ENCODE results near the gene RALGPS1.

Gene RALGPS1

DNA sequence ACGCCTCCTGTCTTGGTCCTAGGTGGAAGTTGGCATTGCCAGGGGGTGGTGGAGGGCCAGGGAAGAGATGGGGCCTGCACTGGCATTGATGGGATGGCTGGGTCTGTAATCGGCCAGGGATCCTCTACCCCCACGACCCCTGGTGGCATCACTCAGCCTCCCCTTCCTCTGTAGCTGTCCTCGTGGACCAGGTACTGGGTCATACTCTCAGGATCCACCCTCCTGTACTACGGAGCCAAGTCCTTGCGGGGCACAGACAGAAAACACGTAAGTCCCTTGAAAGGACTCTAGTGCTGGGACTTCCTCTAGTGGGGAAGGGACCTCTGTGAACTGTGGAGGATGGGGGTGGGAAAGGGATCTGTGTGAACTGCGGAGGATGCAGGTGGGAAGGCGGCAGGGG lies 297.9 kb downstream of the RALGPS1 start:
- TF ChIP-seq, protein P1, sequence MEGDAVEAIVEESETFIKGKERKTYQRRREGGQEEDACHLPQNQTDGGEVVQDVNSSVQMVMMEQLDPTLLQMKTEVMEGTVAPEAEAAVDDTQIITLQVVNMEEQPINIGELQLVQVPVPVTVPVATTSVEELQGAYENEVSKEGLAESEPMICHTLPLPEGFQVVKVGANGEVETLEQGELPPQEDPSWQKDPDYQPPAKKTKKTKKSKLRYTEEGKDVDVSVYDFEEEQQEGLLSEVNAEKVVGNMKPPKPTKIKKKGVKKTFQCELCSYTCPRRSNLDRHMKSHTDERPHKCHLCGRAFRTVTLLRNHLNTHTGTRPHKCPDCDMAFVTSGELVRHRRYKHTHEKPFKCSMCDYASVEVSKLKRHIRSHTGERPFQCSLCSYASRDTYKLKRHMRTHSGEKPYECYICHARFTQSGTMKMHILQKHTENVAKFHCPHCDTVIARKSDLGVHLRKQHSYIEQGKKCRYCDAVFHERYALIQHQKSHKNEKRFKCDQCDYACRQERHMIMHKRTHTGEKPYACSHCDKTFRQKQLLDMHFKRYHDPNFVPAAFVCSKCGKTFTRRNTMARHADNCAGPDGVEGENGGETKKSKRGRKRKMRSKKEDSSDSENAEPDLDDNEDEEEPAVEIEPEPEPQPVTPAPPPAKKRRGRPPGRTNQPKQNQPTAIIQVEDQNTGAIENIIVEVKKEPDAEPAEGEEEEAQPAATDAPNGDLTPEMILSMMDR (IDR thresholded peaks at IDR 0.05; ENCODE audit: borderline replicate concordance, control extremely low read depth, extremely low read depth, insufficient read depth, missing control alignments) = no peak
- DNase-seq (ENCODE audit: low spot score) = no peak
- in situ Hi-C loops (cut with MboI; ENCODE audit: low sequenced_read_pairs, unreplicated experiment) = no loop called here

DNA sequence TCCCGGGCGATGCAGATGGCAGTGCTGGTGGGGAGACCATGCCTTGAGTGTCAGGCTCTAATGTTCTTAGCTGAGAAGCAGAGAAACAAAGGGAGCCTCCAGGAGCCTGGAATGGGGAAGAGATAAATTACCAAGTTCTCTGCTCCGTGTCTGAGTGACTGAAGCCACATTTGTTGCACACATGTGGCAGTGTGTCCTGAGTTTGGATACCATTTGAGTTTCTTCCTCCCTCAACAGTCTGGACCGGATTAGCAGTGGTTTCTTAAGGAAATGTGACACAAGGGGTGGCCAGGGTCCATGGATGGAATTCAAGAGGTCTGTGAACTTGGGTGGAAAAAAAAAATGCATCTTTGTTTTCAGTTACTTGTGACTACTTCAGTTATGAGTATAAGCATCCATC lies 299.3 kb downstream of the RALGPS1 start:
- no peak for DNase-seq (ENCODE audit: low spot score)
- TF ChIP-seq, protein P1 (IDR thresholded peaks at IDR 0.05; ENCODE audit: borderline replicate concordance, control extremely low read depth, extremely low read depth, insufficient read depth, missing control alignments) = no peak
- in situ Hi-C loops (cut with MboI; ENCODE audit: low sequenced_read_pairs, unreplicated experiment) = no loop called here

DNA sequence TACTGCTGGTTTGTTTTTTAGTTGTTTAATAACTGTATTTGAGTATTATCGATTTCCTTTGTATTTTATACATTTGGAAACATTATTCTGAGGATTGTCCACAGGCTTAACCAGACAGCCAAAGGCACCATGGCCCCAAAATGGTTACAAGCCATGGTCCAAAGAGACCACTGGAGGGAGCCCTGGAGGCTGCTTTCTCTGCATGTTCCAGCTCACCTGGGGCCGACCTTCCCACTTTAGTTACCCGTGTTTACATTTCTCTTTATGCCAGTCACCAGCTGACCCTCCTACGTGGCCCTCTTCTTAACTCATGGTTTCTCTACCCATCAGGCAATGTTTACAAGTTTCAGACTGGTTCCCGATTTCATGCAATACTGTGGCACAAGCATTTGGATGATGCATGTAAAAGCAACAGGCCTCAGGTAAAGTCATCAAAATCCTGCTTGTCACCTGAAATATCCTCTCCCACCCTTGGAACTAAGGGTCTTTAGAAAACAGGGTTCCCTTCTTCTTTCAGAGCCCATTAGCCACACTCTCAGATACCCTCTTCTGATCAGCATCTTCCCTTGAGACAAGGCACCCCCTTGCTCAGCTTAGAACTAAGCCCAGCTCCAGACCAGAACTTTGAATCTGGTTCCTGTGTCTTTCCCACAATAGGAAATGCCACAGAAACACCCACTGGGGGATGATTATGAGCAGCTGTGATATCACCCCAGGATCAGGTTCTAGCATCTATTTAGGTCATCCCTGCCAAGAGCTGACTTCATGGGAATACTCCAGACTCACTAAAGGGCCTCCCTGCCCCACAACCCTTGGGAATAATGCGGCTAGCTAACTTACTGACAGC lies 300.1 kb downstream of the RALGPS1 start:
- in situ Hi-C loops (cut with MboI; ENCODE audit: low sequenced_read_pairs, unreplicated experiment) = no loop called here
- TF ChIP-seq, protein P1 (IDR thresholded peaks at IDR 0.05; ENCODE audit: borderline replicate concordance, control extremely low read depth, extremely low read depth, insufficient read depth, missing control alignments) = peak; percentile 74
- DNase-seq (ENCODE audit: low spot score) = peak; percentile 84

DNA sequence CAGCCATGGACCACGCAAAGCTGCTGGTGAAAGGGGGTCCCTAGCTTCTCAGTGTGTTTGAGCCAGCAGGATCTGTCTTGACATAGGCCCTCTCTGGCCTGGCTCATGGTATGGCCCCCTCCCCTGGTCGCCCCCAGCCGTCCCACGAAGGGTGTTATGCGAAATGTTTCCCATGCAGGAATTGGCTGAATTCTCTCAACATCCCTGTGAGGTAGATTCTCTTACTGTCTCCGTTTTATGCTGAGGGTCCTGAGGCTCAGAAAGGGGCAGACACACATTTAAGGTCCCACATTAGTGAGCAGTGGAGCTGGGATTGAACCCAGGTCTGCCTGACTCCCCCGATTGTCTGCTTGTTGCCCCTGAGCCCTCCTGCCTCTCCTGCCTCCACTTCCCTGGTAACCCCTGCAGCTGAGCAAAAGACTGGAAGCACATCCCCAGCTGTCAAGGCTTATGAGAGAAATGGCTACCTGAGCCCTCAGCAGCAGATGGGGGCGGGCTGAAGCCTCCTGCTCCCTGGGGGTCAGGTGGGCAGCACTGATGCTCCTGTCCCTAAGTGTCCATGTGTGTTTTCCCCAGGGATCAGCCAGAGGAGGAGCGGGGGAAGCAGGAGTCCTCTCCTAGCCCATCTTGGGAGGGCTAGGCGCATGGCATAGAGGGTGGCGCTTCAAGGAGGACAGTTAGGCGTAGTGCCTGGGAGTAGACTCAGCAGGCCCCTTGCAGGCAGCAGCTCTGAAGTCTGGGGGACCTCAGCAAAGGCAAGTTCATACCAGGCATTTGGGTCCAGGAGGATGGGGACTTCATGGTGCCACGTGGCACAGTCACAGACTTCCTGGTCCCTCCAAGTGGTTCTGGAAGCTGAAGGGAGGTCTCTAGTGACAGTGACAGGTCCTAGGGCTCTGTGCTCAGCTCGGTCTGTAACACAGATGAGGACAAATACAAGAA lies 301.0 kb downstream of the RALGPS1 start:
- in situ Hi-C loops (cut with MboI; ENCODE audit: low sequenced_read_pairs, unreplicated experiment) = no loop called here
- no peak for DNase-seq (ENCODE audit: low spot score)
- TF ChIP-seq, protein P1 (IDR thresholded peaks at IDR 0.05; ENCODE audit: borderline replicate concordance, control extremely low read depth, extremely low read depth, insufficient read depth, missing control alignments) = no peak

DNA sequence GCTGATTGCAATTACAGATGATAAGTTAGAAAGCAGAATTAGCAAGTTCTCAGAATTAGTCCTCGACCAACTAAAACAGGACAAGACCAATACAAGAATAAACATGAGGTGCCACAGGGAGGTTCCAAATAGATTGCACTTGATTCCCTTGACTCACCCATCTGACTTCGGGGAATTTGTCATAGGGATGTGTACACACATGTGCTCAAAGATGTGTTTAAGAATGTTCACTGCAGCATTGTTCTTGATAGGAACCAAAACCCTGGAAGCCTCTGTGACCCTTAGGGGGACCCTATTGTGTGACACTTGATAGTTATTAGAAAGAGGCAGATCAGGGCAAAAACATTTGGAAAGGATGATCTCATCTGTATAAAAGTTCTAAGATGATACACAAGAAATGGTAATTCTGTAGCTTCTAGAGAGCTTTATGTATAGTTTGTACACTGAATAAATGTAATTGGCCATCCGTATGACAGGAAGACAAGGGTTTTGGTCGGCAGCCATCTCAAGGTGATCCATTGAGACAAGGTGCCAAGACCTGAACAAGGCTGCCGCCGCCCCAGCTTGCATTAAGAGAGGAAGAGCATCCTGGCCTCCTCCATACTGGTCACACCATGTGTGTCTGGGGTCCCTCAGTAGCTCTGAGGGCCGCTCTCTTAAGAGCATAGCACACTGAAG lies 301.8 kb downstream of the RALGPS1 start:
- no peak for DNase-seq (ENCODE audit: low spot score)
- in situ Hi-C loops (cut with MboI; ENCODE audit: low sequenced_read_pairs, unreplicated experiment) = no loop called here
- TF ChIP-seq, protein P1 (IDR thresholded peaks at IDR 0.05; ENCODE audit: borderline replicate concordance, control extremely low read depth, extremely low read depth, insufficient read depth, missing control alignments) = no peak

DNA sequence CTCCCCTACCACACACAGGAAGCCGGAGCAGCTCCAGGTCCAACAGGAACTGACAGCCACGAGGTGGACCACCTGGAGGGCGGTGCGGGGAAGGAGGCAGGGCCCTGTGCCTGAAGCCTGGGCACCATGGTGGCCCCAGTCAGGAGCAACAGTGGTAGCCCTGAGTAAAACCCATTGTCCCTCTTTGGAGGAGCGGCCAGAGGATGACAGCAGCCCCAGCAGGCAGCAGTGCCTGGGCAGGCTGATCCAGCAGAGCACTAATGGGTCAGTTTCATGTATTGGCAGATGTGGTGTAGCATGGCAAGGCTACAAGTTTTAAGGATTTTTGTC lies 302.3 kb downstream of the RALGPS1 start:
- TF ChIP-seq, protein P1 (IDR thresholded peaks at IDR 0.05; ENCODE audit: borderline replicate concordance, control extremely low read depth, extremely low read depth, insufficient read depth, missing control alignments) = no peak
- in situ Hi-C loops (cut with MboI; ENCODE audit: low sequenced_read_pairs, unreplicated experiment) = no loop called here
- no peak for DNase-seq (ENCODE audit: low spot score)
